GM10248 (cell line): ENCODE measurements around the gene PPIE.
"Not testable (repeated sequence)": the region's sequence is repeated elsewhere in the genome, so short reads cannot be mapped to it uniquely, and the experiment has no call there.

Experiments
- CTCF ChIA-PET: fragments of 300-600 bp; sonication (Branson Sonifier 250); formaldehyde crosslinking; extraction: SDS; loops from one replicate; lab custom pipeline; 2021; ENCODE audit warnings: antibody characterized with exemption; lab: Yijun Ruan, JAX
- POLR2A ChIA-PET: fragments of 350-650 bp; sonication (Branson Sonifier 250); formaldehyde crosslinking; extraction: SDS; loops from one replicate; lab custom pipeline; 2020; ENCODE audit warnings: antibody characterized with exemption; lab: Yijun Ruan, JAX
- DNase-seq: peaks from one replicate; pipeline ENCODE4 v3.0.0; 2012; ENCODE audit errors: extremely low spot score
- TF ChIP-seq, protein P1 (sequence below): IDR thresholded peaks from 2 replicates; pipeline ENCODE4 v1.5.1; 2012; ENCODE audit warnings: mild to moderate bottlenecking, low read depth; ENCODE audit errors: extremely low read depth, missing control alignments, control extremely low read depth

The PPIE gene

DNA sequence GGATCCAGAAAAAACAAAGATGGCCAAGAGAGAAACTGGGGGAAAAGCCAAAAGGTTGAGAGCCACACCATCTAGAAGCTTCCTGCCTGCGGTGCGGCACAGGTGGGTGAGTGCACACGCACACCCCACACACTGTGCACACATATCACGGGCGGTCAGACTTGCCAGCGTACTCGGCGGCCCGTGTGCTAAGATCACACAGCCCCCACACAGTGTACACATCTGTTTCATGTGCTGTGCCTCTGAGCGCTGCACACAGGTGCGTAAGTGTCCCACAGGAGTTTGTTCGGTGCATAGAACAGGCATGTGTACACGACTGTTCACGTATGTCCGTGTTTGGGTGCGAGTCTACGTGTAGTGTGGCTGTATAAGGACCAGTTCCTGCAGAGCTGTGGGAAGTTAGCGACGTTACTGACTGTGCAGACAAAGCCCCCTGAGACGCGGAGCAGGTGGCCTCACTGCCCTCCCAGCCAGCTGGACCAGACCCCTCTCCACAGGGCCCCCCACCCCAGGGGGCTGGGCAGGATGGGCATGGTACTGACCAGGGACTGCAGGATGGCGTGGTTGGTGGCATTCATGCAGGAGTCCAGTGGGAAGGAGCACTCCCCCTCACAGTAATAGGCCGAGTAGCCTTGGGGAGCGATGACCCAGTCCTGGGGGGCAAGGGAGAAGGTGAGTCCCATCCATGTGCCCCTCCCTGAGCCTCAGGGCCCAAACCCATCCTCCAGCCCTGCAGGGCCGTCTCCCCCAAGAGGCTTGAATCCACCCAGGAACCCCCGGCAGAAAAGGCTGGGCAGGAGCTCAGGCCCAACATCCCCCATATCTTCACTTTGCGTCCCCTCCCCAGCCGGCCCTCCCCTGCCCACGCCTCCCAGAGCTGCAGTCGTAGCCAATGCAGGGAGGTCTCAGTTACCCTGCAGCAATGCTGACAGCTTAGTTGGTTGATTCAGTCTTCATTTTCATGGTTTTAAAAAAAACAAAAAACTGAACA lies 24.2 kb downstream of the PPIE start:
- ChIA-PET CTCF (no interaction called here), POLR2A (no interaction called here)
- no peak for DNase-seq
- TF ChIP-seq, protein P1, sequence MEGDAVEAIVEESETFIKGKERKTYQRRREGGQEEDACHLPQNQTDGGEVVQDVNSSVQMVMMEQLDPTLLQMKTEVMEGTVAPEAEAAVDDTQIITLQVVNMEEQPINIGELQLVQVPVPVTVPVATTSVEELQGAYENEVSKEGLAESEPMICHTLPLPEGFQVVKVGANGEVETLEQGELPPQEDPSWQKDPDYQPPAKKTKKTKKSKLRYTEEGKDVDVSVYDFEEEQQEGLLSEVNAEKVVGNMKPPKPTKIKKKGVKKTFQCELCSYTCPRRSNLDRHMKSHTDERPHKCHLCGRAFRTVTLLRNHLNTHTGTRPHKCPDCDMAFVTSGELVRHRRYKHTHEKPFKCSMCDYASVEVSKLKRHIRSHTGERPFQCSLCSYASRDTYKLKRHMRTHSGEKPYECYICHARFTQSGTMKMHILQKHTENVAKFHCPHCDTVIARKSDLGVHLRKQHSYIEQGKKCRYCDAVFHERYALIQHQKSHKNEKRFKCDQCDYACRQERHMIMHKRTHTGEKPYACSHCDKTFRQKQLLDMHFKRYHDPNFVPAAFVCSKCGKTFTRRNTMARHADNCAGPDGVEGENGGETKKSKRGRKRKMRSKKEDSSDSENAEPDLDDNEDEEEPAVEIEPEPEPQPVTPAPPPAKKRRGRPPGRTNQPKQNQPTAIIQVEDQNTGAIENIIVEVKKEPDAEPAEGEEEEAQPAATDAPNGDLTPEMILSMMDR: no peak

DNA sequence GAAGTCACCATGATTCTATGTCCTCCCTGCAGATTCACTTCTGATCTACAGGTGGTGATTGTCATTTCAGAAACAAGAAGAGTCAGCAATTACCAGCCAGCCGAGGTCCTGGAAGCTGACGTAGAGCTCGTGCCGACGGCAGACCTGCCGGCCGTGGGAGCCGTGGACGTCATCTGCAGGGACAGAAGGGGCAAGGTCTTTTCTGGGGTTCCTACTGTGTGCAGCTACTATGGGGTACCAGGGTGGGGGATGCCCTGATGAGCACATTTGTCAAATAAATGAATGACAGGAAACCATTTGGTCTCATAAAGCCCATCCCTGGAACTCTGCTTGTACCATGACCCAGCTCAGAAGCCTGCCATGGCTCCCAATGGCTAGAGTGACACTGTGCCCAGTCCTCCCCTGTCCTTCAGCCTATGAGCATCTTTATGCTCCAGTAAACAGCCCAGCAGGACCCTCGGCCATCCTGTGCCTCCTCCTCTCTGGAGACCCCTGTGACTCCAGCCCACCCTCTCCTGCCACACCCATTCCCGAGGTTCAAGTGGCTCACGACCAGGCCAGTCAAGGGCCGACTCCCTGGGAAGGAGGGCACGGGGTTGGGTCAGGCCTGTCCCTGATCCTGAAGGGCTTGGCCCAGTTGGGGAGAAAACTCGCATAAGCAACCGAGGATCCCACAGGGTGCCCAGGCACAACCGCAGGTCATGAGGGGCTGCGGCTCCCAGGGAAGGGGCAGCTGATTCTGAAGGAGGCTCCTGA lies 25.1 kb downstream of the PPIE start:
- POLR2A ChIA-PET, CTCF ChIA-PET, DNase-seq: not testable (repeated sequence)

DNA sequence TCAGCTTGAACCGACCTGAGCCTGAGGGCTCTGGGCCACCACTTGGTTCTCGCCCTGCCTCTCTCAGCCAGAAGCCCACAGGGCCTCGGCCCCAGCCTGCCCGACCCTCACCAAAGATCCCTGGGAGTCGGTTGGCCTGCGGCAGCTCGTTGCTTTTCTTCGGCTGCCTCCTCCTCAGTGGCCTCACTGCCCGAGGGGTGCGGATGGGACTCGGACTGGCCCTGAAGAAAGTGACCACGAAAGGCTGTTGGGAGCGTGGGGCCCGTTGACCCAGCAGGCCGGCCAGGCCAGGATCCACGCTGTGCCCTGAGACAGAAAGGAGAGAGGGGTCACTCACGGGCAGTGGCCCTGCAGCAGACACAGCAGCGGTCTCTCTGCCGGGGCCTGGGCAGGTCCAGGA lies 25.8 kb downstream of the PPIE start:
- DNase-seq, CTCF ChIA-PET, POLR2A ChIA-PET: not testable (repeated sequence)

DNA sequence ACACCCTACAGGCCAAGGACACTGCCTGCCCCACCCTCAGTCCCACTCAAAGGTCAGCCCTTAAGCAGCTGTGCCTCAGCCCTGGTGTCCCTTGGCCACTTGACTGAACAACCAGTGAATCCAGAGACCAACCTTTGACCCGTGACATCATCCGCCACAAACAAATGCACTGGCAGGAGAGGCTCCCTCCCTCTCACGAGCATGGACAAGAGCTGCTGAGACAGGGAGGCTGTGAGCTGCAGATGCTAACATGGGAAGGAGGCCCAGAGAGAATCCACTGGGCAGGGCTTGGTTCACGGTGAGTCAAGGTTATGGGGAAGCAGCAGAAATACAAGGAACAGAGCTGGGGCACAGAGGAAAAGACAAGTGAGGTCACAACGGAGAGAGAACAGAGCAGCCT lies 27.8 kb downstream of the PPIE start:
- CTCF ChIA-PET, POLR2A ChIA-PET: not testable (repeated sequence)

DNA sequence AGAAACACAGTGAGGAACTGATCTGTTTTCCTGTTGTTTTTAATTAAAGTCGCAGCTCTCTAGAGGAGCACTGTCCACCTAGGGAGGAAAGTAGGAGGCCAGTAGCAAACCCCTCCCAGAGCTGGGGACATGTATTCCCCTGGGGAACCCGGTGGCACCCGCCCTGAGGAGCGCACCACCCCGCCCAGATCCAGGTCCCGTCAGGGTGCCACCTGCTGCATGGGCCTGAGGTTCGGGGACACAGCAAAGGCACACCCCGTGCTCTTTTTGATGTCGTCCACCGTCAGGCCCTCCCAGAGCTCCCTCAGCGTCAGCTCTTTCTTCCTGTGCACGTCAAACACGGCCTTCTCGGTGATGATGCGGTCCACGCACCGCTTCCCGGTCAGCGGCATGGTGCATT lies 30.8 kb downstream of the PPIE start:
- POLR2A ChIA-PET, DNase-seq: not testable (repeated sequence)
- CTCF ChIA-PET: interaction anchor here (1.1 kb wide), 1 partner anchor 29 kb away, joined by 4 read pairs; no protein-coding TSS in a partner anchor

More for the DNA sequence above, 27.8 kb downstream of the PPIE start:
- not testable (repeated sequence) for DNase-seq

DNA sequence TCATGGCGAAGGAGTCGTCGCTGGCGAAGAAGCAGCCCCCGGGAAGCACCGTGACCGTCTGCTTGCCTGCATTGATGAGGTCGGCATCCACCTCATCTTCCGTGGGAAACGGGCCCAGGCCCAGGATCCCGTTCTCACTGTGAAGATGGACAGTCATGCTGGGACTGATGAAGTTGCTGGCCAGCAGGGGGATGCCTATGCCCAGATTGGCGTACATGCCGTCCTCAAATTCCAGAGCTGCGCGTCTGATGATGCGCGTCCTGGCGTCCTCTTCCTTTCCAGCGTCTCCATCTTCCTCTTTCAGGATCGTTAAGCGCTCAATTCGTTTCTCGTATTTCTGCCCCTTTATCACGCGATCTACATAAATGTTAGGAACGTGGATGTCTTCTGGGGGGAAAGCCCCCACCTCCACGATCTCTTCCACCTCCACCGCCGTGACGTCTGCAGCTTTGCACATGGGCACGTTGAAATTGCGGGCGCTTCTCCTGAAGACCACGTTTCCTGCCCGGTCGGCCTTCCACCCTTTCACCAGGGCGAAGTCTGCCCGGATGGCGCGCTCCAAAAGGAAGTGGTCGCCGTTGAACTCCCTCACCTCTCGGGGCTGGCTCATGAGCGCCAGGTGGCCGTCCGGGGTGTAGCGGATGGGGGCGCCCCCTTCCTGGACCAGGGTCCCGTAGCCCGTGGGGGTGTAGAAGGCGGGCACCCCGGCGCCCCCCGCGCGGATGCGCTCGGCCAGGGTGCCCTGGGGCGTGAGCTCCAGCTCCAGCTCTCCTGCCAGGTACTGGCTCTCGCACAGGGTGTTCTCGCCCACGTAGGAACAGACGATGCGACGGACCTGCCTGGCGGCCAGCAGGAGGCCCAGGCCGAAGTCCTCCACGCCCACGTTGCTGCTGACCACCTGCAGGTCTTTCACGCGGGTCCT lies 31.7 kb downstream of the PPIE start:
- CTCF ChIA-PET, POLR2A ChIA-PET: not testable (repeated sequence)
- DNase-seq: peak; percentile 56

DNA sequence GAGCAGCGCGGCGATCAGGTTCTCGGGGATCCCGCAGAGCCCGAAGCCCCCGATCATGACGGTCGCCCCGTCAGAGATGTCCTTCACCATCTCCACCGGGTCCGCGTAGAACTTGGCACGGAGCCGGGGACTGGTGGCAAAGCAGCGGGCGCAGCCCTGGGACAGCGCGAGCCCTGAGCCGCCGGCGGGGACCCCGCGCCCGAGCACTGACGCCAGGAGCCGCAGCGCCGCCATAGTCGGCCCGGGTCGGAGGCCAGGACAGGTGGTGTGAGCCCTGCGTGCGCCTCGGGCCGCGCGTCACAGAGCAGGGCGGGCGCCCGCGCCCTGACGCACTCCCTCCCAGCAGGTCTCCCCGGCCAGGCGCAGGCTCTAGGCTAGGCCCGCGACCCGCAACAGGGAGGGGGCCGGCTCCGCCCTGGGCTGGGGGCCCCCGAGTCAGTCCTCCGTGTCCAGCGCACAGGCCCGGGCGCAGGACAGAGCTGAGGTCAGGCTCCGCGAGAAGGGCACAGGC lies 32.4 kb downstream of the PPIE start, which contains the start of gene OXCT2:
Gene OXCT2 (minus strand): TSS at position 327 of the 511 bp plus-strand sequence. CDS start 93 bp downstream, at position 234.
- POLR2A ChIA-PET, DNase-seq, CTCF ChIA-PET: not testable (repeated sequence)

DNA sequence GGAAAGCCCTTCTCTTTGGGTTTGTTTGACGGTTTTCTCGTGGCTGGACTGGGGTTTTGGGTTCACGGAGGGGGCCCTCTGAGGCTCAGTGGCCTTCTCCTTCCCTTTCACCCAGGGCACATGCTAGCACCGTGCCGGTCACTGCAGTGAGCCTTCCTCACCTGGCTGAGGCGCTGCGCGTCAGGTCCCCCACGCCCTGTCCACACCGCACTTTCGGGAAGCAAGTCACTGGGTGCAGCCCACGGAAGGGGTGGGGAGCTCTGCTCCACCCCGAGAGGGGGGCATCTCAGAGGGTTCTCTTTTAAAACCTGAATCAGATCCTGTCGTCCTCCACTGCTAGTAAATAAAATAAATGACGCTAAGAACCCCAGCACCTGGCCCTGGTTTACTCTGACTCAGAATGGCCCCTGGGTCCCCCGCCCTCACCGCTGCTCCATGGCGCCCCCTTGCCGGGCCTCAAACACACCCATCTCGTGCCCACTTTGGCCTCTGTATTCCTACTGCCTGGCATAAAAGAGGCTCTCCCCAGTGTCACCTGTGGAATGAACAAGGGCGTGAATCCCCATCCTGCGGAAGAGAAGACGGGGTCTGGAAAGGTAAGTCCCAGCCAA lies 34.8 kb downstream of the PPIE start:
- CTCF ChIA-PET, POLR2A ChIA-PET, DNase-seq: not testable (repeated sequence)

DNA sequence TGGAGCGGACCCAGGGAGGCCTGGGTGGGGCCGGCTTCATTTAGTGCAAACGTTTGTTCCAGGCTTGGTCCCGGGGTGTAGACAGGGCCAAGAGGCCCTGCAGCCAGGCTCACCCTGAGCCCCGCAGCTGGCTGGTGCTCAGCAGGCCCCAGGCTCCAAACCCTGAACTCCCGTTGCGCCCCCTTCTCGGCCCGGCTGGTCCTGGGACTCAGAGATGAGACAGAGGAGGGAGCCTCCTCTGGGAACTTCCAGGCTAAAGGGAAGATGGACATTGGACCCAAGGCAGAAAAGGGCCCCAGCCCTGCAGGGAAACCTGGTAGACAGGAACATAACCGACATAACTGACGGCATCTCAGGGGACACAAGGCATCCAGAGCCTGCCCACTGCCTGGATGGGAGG lies 36.5 kb downstream of the PPIE start:
- POLR2A ChIA-PET, CTCF ChIA-PET, DNase-seq: not testable (repeated sequence)

DNA sequence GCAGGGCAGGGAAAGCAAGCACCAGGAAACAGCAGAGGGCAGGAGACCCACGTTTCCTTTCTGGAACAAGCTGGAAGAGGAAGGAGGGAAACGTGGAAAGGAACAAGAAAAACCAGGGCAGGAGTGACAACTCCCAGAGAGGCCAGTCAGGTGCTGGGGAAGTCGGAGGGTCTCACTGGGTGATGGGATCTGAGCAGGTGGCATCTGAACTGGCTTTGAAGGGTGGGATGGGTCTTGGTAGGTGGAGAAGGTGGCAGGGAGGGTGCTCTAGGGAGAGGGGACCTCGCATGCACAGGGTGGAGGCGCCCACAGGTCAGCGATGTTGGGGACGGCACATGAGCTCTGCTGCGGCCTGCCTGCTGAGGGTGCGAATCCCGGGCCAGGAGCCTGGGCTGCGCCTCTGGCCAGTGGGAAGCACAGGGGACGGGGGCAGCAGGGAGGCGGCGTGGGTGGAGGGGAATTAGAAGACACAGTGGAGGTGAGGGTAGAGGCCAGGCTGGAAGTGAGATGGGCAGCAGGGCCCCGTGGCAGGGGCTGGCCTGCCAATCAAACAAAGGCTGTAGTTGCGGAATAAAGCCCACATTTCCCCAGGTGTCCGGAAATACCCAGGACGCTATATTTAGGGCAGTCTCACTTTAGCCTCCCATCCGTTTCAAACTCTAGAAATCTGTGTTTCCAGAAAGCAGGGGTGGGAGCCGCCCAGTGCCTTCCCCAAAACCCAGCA lies 37.2 kb downstream of the PPIE start:
- POLR2A ChIA-PET, DNase-seq, CTCF ChIA-PET: not testable (repeated sequence)
